ENCODE data around the gene SLK.
A peak's percentile ranks its signal among the peaks of the same experiment; 100 is the strongest.

The SLK gene

GRCh38 chr10:103966671-103967447 is at the start of gene SLK:
Gene SLK (plus strand): TSS chr10:103967140. CDS start chr10:103967746, 606 bp downstream.
- peak; percentile 63 to 78 (median 65) for DNase-seq (ENCODE audit: low read depth in 3 of 3)

DNA sequence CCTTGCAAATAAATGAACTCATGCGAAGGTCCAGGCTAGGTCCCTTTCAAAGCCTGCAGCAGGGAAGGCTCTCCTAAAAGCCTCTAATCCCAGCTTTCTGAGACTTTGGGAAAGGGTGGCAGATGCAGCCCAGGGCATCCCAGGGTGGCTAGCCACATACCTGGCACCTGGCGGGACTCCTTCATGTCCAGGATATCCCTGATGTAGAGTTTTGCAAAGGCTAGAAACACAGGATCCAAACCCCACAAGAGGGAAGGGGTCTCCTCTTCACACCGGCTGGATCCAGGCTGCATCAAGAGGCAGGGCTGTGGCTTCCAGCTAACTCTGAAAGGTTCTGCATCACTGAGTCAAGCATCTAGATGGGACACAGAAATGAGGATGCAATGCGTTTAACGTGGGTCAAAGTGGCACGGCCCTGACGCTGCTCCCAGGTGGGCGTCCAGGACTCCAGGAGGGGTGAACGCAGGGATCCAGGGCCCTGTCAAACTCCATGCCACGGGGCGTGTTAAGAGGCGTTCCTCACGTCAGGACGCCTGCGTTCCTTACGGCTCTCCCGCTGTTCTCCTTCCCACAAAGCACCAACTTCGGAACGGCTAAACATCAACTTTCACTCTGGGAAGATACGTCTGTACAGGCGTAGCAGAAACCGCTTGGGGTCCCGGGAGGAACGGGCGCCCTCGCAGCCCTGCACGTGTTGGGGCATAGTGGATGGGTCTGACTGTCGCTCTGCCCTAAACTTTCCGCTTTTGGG is 49.5 kb upstream of the SLK start:
- peak in 1 of 3 donors; percentile 15 for DNase-seq (ENCODE audit: low read depth in 3 of 3)

DNA sequence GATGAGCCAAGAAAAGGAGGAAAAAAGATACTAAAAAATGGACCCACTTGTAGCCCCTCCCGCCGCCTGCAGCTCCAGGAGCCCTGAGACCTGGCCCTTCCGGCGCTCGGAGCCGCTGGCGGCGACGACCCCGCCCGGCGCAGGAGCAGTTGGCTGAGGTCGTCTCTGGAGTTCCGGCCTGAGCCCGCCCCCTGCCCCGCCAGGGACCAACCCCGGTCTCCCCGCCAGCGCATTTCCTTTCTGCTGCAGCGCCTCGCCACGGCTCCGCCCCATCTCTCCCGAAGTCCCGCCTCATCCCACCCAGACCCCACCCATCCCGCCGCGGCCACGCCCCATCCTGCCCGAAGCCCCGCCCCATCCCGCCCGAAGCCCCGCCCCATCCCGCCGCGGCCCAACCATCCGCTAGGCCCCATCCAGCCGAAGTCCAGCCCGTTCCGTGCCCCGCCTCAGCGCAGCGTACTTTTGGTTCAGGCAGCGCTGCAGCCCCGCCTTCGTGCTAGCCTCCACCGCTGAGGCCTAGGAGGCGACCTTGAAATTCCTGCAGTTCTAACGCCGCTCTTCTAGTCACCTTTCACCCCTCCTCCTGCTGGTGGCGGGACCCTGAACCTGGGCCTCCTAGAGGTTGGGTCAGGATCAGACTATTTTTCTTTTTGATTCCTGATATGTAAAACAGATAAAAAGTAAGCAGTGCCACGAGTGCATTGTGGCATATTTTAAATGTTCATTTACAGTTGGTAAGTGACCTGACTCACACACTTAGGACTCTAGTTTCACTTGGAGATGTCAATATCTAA is 48.7 kb upstream of the SLK start, which contains the start of gene STN1:
Gene STN1, minus strand, starts transcription at position 132 of the 794 bp plus-strand sequence. CDS start 590 bp downstream, outside the sequence.
- DNase-seq (ENCODE audit: low read depth in 3 of 3): peak; percentile 94 to 96 (median 95)

DNA sequence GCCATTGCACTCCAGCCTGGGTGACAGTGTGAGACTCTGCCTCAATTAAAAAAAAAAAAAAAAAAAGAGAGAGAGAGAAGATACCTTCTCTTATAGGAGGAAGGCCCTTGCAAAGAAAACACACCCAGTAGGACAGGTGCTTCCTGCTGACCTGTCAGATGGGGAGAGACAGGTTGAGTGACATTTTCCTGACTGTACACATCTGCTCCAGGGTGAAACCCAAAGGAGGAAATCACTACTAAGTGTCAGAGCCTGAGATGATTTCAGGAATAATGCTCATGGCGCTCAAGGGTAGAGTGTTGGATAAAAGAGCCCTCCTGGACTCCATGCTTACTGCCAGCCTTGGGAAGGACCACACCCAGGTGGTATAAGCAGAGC is 47.3 kb upstream of the SLK start:
- no peak for DNase-seq (ENCODE audit: low read depth in 3 of 3)

- no peak for DNase-seq (ENCODE audit: low read depth in 3 of 3)
These were observed 45.7 kb upstream of the SLK start for GRCh38 chr10:103921248-103921647.

- DNase-seq (ENCODE audit: low read depth in 3 of 3): peak in 1 of 3 donors; percentile 21
These were observed 45.2 kb upstream of the SLK start for GRCh38 chr10:103921750-103922195.

- no peak for DNase-seq (ENCODE audit: low read depth in 3 of 3)
These were observed 44.3 kb upstream of the SLK start for GRCh38 chr10:103922659-103923058.

GRCh38 chr10:103923502-103923901 is 43.4 kb upstream of the SLK start:
- no peak for DNase-seq (ENCODE audit: low read depth in 3 of 3)

DNA sequence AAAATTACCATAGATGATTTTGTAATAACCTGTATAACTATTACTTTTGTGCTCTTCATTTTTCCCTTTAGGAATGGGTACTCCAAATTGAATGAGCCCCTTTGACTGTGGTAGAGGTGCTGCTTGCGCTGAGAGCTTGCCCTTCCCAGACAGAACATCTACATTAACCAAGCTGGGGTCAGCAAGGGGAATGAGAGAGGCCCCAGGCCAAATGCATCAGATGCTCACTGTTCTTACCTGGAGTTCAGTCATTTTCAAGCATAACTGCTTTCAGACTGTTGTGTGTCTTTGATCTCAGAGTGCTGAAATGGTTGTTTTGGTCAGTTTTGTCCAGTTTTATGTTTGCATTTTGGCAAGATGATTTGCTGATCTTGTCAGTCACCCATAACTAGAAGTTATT is 41.3 kb upstream of the SLK start:
- DNase-seq (ENCODE audit: low read depth in 3 of 3): no peak

- DNase-seq (ENCODE audit: low read depth in 3 of 3): no peak
These were observed 40.1 kb upstream of the SLK start for GRCh38 chr10:103926722-103927319.

DNA sequence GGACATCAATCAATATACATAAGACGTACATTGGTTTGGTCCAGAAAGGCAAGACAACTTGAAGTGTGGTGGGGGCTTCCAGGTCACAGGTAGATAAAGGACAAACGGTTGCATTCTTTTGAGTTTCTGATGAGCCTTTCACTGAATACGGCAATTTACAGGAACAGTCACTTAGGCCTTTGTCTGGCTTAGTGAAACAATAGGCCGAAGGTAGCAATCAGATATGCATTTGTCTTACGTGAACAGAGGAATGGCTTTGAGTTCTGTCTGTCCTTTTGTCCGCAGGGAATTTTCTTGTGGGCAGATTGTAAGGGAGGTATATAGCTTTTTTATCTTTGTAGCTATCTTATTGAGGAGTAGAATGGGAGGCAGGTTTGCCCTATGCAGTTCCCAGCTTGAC is 38.2 kb upstream of the SLK start:
- no peak for DNase-seq (ENCODE audit: low read depth in 3 of 3)

- no peak for DNase-seq (ENCODE audit: low read depth in 3 of 3)
These were observed 37.5 kb upstream of the SLK start for GRCh38 chr10:103929381-103929921.

DNA sequence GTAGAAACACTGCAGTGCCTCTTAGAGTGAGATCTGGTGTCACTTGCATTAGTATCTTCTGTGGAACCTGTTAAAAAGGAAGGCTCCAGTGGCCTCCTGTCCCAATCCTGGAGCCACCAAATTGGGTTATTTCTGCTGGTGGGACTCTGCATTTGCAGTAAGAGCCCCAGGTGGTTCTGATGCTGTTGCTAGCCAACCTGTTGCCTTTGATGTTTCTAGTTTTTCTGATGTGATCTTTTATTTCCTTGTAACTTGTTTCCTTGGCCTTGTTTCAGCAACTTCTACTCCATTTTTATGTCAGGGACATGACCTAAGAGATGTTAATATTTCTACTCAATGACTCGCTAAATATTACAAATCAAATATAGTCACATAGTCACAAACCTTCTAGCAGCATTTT is 36.5 kb upstream of the SLK start:
- DNase-seq (ENCODE audit: low read depth in 3 of 3): no peak

DNA sequence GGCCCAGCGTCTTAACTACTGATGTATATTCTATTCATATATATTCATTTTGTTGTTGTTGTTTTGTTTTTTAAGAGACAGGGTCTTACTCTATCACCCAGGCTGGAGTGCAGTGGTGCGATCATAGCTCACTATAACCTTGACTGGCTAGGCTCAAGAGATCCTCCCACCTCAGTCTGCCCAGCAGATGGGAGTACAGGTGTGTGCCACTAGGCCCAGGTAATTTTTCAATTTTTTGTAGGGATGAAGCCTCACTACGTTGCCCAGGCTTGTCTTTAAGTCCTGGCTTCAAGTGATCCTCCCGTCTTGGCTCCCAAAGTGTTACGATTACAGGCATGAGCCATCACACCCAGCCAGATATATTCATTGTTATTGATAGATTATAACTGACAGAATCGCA is 36.1 kb upstream of the SLK start:
- DNase-seq (ENCODE audit: low read depth in 3 of 3): no peak

GRCh38 chr10:103931603-103932002 is 35.3 kb upstream of the SLK start:
- DNase-seq (ENCODE audit: low read depth in 3 of 3): no peak

DNA sequence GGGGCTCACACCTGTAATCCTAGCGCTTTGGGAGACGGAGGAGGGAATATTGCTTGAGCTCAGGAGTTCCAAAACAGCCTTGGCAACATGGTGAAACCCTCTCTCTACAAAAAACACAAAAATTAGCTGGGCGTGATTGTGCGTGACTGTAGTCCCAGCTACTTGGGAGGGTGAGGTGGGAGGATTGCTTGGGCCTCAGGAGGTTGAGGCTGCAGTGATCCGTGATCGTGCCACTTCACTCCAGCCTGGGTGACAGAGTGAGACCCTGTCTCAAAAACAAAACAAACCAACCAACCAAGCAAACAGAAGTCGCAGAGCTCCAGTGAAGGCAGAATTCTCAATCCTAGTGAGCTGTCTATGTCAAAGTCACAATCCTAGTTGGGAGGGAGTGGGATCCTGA is 34.7 kb upstream of the SLK start:
- DNase-seq (ENCODE audit: low read depth in 3 of 3): no peak

GRCh38 chr10:103932971-103933370 is 34.0 kb upstream of the SLK start:
- no peak for DNase-seq (ENCODE audit: low read depth in 3 of 3)

- no peak for DNase-seq (ENCODE audit: low read depth in 3 of 3)
These were observed 33.3 kb upstream of the SLK start for GRCh38 chr10:103933557-103934121.

DNA sequence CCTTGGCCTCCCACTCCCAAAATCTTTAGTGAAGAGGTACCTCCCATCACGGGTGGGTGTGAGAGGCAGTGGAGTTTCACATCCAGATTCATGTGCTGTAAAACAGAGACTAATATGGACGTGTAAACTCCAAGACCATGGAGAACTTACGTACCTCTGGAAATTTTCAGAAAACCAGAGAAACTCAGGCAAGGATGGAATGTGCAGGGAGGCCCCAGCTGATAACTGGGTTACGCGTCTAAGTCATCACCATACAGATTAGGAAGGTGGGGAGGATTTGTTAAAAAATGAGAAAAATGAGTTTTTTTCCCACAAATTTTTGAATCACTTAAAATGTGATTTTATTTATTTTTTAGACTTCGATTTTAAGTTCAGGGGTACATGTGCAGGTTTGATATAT is 32.6 kb upstream of the SLK start:
- no peak for DNase-seq (ENCODE audit: low read depth in 3 of 3)

DNA sequence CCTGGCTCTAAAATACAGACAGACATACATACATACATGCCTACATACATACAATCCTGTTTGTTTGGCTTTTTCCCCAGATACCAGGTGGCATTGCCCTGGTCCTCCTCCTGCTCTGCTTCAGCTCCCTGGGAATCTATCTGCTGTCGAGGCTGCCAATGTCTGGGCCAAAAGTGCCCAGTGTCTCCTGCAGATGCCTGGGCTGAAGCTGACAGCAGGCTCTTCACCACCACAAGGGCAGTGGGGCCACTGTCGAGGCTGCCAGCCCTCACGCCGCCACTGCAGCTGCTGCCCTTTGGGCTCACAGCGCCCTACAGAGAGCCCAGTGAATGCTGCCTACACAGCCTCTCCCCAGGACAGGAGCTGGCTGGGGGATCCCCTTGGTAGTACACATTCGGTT is 30.9 kb upstream of the SLK start:
- no peak for DNase-seq (ENCODE audit: low read depth in 3 of 3)

GRCh38 chr10:103939522-103939921 is 27.4 kb upstream of the SLK start:
- DNase-seq (ENCODE audit: low read depth in 3 of 3): no peak
